ENCODE measurements around the gene TRABD2A. TPM values are rescaled to one million over a fixed set of nuclear protein-coding genes. Genes with fewer than 3 reads are reported as not detected.
A peak's percentile ranks its signal among the peaks of the same experiment; 100 is the strongest.

TRABD2A gene
- total RNA-seq, 1 experiment from 2014 or later, result 30.4 TPM

DNA sequence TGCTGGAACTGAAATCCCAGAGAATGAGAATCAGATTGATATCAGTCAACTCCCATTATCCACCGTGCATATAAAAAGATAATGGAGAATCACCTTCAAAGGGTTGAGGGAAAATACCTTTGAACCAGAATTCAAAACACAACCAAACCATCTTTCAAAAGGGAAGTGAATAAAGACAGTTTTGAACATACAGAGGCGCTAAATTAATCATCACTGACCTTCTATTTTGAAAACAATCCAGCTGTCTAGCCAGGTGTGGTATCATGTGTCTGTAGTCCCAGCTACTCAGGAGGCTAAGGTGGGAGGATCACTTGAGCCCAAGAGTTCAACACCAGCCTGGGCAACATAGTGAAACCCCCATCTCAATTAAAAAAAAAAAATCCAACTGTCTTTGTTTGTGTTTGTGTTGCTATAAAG, 63.6 kb downstream of the TRABD2A start:
- no peak for DNase-seq (ENCODE audit: low read depth)

DNA sequence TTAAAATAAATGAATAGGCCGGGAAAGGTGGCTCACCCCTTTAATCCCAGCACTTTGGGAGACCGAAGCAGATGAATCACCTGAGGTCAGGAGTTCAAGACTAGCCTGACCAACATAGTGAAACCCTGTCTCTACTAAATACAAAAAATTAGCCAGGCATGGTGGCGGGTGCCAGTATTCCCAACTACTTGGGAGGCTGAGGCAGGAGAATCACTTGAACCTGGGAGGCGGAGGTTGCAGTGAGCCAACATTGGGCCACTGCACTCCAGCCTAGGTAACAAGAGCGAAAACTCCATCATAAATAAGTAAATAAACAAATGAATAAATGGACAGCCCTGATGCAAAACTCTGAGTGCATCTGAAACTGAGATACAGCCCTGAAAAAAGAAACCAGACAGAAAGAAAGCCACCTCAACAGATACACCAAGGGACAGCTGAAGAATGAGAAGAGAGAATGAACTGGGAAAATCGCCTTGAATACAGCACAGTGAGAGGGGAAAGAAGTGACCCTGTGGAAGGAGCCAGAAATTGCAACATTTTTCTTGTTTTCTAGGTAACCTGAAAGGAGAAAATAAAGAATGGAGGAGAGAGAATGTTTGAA, 64.4 kb downstream of the TRABD2A start:
- DNase-seq (ENCODE audit: low read depth), result no peak

DNA sequence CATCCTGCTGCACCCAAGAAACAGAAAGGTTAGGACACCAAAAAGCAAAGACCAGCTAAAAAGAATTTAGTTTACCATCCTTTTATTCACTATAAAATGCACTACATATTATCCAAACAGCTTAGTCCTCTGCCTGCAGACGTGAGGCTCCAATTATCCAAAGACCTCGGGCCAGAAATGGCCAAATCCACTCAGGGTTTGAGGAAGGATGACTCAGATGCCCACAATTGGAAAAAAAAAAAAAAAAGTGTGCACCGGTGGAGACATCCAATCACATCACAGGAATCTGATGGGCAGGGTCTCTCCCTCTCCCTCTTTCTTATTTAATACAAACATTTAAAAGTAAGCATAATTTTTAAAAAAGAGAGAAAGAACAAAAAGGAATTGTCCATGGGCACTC, 65.7 kb downstream of the TRABD2A start:
- peak; percentile 68 for DNase-seq (ENCODE audit: low read depth)

DNA sequence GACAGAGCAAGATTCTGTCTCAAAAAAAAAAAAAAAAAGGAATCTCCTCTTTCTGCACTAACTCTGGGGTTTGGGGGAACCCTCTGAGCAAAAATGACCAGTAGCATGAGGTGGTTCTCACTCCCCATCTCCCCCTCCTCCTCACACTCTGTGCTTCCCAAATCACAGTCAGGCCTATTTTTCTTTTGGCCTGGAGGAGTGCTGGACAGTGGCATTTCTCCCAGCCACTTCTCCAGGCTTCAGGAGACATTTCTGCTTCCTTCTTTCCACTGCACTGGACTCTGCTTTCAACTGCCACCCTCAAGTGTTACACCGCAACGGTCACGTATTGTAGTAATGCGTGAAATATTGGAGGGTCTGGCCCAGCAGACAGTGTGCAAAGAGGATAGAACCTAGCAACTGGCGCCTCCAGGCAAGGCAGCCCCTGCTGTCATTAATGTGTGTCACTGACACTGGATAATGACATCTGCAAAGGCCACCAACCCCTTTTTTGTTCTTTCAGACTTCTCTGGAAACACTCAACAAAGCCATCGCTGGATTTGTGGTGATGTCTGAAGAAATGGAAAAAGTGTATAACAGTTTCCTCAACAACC, 68.9 kb downstream of the TRABD2A start:
- no peak for DNase-seq (ENCODE audit: low read depth)

DNA sequence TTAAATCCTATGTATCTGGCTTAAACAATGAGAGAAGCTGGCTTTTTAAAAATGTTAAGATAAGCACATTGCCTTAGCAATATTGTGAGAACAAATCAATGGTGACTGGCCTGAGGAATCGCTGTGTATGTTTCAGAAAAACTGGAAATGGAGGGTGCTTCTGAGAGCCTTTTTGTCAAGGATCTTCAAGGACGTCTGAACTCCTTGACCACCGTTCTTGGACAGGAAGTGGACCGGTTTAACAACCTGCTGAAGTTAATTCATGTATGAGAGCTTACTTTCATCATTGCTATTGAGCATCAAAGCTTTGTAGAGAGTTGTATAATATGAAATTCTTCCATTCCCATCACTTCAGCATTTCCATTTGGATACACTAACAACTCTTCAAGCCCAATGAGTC, 72.6 kb downstream of the TRABD2A start:
- no peak for DNase-seq (ENCODE audit: low read depth)

DNA sequence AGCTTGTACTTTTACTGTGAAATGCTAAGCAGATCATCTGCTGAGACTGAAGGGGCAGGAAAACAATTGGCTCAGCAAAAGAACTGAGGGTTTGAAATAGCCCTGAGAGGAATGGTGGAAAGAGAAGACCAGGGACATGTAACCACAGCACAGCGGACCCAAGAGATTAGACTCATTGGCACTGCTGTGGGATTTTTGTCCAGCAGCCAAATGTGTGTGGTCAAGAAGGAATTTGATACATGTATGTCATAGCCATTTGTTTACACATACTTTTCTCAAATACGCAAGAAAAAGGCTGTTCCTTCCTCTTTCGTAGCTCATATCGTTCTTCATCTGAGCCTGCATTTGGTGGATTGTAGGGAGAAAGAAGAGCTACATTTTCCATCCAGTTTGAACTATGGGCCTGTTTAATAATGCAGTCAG, 73.8 kb downstream of the TRABD2A start:
- DNase-seq (ENCODE audit: low read depth), result peak; percentile 95

DNA sequence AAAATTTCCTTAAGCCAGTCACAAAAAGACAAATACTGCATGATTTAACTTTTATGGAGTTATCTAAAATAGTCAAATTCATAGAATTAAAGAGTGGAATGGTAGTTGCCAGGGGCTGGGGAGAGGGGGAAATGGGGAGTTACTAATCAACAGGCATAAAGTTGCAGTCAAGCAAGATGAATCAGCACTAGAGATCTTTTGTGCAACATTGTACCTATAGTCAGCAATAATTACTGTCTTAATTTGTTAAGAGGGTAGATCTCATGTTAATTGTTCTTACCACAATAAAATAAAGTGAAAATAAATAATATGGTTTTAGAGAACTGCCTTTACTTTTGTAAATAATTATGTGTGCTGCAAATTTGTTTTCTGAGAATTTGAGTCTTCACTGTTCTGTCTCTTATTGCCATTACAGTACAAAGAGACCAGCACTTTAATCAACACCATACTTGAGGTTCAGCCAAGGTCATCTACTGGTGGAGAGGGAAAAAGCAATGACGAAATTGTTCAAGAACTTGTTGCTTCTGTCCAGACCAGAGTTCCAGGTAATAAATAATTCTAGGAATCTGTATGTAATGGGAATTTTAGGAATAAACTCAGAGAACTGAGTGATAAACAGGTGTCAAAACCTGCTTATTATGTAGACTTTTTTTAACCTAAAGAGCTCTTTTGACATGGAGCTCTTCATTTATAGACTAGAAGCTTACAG, 75.5 kb downstream of the TRABD2A start:
- no peak for DNase-seq (ENCODE audit: low read depth)

DNA sequence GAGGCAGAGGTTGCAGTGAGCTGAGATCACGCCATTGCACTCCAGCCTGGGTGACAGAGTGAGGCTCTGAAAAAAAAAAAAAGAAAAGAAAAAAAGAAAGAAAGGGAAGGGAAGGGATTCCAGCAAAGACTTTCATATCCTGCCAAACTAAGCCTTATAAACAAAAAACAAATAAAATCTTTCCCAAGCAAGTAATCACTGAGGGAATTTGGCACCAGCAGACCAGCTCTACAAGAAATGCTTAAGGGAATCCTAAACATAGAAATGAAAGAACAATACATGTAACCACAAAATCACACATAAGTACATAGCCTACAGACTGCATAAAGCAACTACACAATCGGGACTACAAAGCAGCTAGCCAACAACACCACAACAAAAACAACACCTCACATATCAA, 79.1 kb downstream of the TRABD2A start:
- DNase-seq (ENCODE audit: low read depth), result no peak

DNA sequence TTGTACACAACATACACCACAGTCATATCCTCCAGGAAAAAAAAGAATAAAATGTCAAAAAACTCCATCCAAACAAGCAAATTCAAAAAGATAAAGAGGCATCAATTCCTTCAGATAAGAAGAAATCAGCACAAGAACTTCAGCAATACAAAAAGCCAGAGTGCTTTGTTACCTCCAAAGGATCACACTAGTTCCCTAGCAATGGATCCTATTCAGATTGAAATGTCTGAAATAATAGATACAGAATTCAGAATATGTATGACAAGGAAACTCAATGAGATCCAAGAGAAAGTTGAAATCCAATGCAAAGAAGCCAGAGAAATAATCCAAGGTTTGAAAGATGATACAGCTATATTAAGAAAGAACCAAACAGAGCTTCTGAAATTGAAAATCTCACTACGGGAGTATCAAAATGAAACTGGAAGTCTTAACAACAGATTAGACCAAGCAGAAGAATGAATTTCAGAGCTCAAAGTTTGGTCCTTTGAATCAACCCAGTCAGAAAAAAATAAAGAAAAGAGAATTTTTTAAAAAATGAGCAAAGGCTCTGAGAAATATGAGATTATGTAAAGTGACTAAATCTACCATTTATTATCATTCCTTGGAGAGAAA, 80.6 kb downstream of the TRABD2A start:
- no peak for DNase-seq (ENCODE audit: low read depth)

DNA sequence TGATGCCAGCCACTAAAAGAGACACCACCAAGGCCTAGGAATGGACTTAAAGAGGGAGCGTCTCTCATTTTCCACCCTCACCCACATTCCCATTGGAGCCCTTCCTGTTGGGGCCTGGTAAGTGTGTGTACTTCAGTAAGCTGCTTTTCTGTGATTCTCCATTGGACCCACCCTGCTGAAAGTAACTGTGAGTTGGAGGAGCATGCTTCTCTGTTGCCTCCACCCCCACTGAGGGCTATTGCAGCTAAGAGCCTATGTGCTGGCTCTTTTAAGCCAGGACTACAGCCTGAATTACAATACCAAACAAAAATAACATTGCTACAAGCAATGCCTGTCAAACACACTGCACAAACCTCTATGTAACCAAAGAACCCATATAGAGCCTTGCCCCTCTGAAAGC, 81.1 kb downstream of the TRABD2A start:
- DNase-seq (ENCODE audit: low read depth), result no peak

DNA sequence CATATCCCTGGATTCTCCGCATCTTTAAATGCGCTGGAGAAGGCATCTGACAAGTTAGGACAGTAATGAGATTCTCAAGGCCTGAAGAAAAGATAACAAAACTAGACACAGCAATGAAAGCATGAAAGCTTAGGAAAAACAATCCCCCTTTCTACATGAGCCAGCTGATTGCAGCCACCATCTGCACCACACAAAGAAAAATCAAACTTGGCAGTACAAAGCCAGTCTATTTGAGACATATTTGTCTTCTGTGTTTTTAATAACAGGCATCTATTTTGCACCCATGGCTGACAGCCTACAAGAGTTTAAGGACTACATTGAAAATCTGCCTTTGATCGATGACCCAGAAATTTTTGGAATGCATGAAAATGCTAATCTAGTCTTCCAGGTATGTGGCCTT, 83.6 kb downstream of the TRABD2A start:
- no peak for DNase-seq (ENCODE audit: low read depth)

DNA sequence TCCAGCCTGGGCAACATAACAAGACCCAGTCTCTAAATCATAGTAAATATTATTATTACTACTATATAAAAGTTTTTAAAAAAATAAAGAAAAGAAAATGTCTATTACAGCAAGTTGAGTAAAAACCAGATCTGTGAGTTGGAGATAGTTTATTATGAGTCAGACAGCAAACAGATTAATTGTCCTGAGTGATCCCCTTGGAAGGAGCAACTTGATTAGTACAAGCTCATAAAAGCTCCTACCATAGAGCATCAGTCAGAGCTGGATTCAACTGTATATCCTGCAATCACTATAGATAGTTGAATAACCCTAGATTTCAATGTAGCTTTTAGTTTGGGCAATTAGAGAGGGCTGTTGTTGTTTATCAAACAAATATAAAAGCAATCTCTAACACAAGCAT, 84.1 kb downstream of the TRABD2A start:
- no peak for DNase-seq (ENCODE audit: low read depth)

DNA sequence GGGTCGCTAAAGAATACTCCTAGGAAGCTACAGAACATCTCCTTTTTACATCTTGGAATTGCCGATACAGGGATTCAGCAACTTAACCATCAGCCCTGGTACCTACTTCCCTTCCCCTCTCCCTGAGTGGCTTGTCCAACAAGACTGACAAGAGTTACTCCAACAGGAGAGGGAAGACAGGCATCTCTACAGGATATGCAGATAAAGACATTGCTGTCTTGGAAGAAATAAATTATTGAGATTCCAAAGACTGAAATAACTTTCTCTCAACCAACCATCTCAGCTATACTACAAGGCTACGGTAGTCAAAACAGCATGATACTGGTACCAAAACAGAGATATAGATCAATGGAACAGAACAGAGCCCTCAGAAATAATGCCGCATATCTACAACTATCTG, 87.2 kb downstream of the TRABD2A start:
- DNase-seq (ENCODE audit: low read depth), result no peak

DNA sequence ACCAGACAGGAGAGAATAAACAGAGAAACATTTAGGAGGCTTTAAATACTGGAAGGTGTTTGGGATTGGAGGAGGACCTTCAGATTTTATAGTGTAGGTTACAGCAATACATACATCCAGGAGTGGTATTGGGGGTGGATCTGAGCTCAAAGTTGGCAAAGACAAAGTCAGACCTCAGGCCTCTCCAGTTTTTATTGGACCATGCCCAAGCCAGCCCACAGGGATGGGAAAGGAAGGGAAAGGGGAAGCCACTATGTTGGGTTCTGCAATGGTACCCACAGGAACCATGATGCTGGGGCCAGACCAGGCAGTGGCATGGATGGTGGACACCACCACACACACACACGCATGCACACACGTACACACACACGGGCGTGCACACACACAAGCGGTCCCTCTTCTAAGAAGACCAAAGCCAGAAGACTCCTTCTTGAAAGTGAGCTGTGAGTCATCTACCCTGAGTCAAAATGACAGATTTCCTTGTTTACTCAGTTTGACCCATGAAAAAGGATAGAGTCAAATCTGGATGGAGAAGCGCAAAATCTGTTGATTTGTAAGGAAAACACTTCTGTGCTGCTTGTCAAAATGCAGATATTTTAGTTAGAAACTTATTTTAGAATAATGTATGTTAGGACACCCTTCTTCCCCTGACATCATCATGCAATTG, 87.9 kb downstream of the TRABD2A start:
- DNase-seq (ENCODE audit: low read depth), result peak; percentile 78

DNA sequence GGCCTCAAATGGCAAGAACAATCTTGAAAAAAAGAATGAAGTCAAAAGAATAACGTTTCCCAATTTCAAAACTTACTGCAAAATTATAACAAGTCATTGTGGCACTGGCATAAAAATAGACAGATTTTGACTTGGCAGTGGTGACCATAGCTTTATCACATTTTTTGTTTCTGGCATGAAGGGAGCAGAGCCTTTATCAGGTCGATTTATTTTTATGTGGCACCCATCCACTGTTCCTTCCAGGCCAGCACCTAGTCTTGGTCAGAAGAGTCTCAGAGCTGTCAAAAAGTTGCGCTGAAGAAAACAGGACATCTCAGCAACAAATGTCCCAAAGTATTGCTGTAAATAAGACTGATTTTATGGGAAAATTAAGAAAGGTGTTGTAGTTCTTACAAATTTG, 92.4 kb downstream of the TRABD2A start:
- DNase-seq (ENCODE audit: low read depth), result no peak

DNA sequence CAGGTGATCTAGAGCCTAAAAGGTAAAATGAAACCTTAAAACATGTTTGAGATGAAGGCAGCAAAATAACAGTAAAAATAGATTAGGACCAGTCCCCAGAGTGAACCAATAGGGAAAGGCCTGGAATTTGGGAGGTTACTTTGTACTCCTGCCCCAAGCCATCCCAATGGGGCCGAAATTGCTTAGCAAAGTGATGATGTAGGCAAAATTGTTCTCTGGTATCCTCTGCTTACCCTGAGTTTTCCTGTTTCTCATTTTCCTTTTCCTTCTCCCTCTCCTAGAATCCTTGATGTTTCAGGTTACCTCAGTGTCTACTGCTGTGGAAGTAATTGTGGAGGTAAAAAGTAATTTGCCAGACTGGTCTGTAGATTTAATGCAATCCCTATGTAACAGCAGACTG, 92.9 kb downstream of the TRABD2A start:
- no peak for DNase-seq (ENCODE audit: low read depth)

DNA sequence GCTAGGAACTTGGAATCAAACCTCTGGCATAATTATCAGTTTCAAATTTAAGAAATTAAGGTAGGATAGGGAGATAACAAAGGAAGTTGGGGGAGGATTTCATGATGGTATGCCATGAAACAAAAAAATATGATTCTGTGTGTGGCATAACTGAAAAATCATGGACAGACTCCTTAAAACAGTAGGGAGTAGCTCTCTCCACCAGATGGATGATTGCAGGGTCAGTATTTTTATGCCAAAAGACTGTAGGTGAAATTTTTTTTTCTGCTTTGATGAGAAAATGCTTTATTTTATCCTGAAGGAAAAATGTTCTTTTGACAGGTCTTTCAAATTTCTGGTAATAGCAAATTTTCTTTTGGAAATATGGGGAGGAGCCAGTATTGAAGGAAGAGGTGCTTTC, 94.3 kb downstream of the TRABD2A start:
- no peak for DNase-seq (ENCODE audit: low read depth)

DNA sequence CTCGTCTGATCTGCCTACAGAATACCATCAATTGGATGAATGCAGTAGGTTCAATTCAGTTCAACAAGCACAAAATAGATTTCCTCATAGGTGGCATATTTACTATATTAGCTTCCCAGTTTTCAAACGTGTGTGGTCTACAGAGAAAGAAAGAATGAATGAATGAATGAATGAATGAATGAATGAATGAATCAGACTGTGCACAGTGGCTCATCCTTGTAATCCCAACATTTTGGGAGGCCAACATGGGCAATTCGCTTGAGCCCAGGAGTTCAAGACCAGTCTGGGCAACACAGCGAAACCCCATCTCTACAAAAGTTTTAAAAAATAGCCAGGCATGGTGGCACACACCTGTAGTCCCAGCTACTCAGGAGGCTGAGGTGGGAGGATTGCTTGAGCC, 94.9 kb downstream of the TRABD2A start:
- DNase-seq (ENCODE audit: low read depth), result no peak

DNA sequence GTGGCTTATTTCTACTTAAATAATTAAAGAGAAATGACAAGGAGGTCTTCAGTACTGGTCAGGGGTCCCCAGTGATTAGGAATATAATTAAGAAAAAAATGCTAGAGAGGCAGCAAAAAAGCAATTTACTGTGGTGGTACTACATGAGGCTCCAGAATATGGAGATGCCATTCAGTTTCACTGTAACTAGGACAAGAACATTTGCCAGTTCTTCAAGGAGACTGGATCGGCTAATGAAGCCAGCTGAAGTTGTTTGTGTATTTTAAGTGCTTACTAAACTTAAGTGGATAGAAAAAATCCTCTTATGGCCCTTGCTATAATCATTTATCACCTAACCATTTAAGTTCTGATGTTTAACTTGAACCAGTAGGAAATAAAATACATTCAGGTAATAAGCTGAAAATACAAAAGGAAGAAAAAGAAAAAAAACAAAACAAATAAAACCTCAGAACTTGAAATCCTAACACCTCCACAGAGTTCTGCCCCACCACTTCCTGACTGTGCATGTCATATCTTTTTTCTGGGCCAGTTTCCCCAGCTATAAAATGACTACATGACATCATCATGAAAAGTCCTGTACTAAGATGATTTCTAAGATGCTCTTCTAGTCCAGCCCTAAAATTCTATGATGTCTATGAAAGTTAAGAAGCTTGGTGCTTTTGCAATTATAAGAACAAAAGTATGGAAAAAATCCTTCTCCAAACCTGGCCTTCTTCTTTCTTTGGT, 98.0 kb downstream of the TRABD2A start:
- DNase-seq (ENCODE audit: low read depth), result no peak

DNA sequence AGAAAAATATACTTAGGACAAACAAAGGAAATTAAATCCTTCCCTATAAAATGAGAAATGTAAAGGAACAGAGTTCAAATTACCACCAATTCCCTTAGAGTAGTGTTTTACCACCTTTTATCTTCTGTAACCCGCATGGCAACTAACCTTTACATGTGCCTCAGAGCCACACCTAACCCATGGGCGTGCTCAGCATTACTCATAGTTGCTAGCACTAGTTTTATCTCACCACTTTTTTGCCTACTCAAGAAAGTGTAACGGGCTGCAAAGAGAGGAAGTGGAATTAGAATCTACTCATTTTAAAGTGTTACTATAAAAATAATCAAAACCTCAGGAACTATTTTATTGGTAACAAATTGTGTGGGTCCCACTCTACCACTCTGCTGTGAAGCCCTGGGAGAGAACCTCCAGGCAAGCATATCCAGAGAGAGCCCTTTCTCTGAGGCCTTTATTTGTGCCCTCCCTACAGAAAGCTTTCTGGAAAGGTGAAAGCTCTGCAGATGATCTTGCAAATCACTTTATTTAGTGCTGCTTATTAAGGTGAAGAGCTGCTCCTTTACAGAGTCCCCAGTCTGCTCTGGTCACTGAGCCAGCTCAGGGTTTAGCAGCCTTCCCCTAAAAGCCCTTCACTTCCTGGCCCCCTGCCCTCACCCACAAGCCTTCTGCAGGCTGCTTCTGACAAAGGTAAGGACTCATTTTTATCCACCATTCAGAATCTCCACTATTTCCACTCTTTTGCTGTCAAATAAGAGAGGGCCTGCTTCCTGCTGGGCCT, 98.8 kb downstream of the TRABD2A start:
- peak; percentile 52 for DNase-seq (ENCODE audit: low read depth)

DNA sequence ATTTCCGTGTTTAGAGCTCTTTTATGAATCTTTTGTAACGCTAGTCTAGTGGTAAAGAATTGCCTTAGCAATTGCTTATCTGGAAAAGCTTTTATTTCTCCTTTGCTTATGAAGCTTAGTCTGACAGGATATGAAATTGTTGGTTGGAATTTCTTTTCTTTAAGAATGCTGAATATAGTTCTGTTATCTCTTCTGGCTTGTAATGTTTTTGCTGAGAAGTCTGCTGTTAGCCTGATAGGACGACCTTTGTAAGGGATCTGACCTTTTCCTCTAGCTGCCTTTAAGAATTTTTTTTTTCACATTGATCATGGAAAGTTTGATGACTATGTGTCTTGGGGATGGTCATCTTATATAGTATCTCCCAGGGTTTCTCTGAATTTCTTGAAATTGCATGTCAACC, 101.1 kb downstream of the TRABD2A start:
- DNase-seq (ENCODE audit: low read depth), result no peak

All from HT1080 (cell line).